Esophagus squamous epithelium (tissue), 5 donors: ENCODE measurements around the gene PBRM1. TPM values are rescaled to one million over a fixed set of nuclear protein-coding genes. Genes with fewer than 3 reads are reported as not detected.

Experiments
- DNase-seq: peaks from one replicate; lab custom pipeline; 2025; lab: John Stamatoyannopoulos, UW
- H3K27ac ChIP-seq, 4 donors: fragments of 200-600 bp; sonication (generic); one replicate each; pipeline ENCODE4 v1.5.1; 2016 to 2019; ENCODE audit warnings: mild to moderate bottlenecking in 1 of 4
- H3K27me3 ChIP-seq, 4 donors: fragments of 200-600 bp; sonication (generic); 1 replicate in 3 of 4; 2 replicates in 1 of 4; pipeline versions ENCODE4 v1.5.1 to v1.6.0; 2017 to 2021; ENCODE audit warnings: antibody characterized with exemption in 1 of 4
- H3K36me3 ChIP-seq, 3 donors: fragments of 200-600 bp; sonication (generic); one replicate each; pipeline ENCODE4 v1.5.1; 2016 to 2019
- H3K4me1 ChIP-seq, 3 donors: fragments of 200-600 bp; sonication (generic); one replicate each; pipeline ENCODE4 v1.5.1; 2017 to 2019
- H3K4me3 ChIP-seq, 4 donors: fragments of 200-600 bp; sonication (generic); 1 replicate in 3 of 4; 2 replicates in 1 of 4; pipeline ENCODE4 v1.5.1; 2016 to 2019; ENCODE audit warnings: mild to moderate bottlenecking in 2 of 4, moderate library complexity in 1 of 4
- H3K9me3 ChIP-seq, 3 donors: fragments of 200-600 bp; sonication (generic); one replicate each; pipeline ENCODE4 v1.5.1; 2016 to 2019
- POLR2A ChIP-seq, 4 donors: fragments of 450-650 bp; IDR thresholded peaks; one replicate each; pipeline ENCODE4 v1.6.1; 2017; ENCODE audit warnings: antibody characterized with exemption in 4 of 4, mild to moderate bottlenecking in 4 of 4, moderate library complexity in 3 of 4
- WGBS, 2 donors: methylation state at CpG; one replicate each; pipeline ENCODE4 v1.1.5; 2018; 5-methylcytosine and 5-hydroxymethylcytosine counted together
- intact Hi-C: fragments of 100-400 bp; cut with DNase I; formaldehyde crosslinking; loops from one replicate; pipeline ENCODE4 v1.15.0; 2022
- total RNA-seq, 4 donors: library from RNA; depleted of rRNA; stranded (reverse); fragments of >200 nt; gene quantifications; one replicate each; pipeline ENCODE4 v1.1.0, GENCODE V29; 2016
- TF ChIP-seq, protein P1 (sequence below), 6 experiments: fragments of 450-650 bp in 4 of 6; fragments of 200-600 bp in 2 of 6; sonication (generic) in 2 of 6; IDR thresholded peaks; one replicate each; pipeline ENCODE4 v1.5.1; 2016 to 2019; ENCODE audit warnings: antibody characterized with exemption in 6 of 6, mild to moderate bottlenecking in 4 of 6, moderate library complexity in 4 of 6
- donor health status: DM: yes; HTN: yes; CAD: no.

Gene PBRM1
- total RNA-seq, 4 donors from 2014 or later, result 34.0 to 76.4 (median 63.7) TPM

DNA sequence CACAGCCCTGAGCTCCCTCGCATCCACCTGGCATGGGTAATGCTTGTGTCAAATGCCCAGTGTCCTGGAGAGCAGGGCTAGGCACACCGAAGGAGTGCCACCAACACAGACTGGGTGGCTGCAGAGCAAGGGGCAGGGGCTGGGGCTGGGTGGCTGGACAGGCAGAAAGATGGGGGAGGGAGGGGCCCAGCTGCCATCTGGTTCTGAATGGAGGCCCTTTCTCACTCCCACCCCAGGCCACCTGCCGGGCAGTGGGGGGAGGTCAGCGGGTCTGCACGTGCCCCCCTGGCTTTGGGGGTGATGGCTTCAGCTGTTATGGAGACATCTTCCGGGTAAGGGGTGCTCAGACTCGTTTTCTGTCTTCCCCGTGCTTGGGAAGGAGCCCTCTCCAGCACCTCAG, 173.6 kb downstream of the PBRM1 start:
- Histone ChIP-seq H3K27me3 (no peaks in the 10 kb centered on the region), H3K4me1 (no peaks in the 10 kb centered on the region), H3K36me3 (no peaks in the 10 kb centered on the region), H3K4me3 (no peak overlapping the region), H3K27ac (no peak overlapping the region), H3K9me3 (no peaks in the 10 kb centered on the region)
- 60% methylated on average over 1 of the region's 8 CpGs; no CpG with 5 or more reads in 1 of the 2 donors for WGBS, 2 donors
- intact Hi-C loops, result no loop called here
- TF ChIP-seq, protein P1, sequence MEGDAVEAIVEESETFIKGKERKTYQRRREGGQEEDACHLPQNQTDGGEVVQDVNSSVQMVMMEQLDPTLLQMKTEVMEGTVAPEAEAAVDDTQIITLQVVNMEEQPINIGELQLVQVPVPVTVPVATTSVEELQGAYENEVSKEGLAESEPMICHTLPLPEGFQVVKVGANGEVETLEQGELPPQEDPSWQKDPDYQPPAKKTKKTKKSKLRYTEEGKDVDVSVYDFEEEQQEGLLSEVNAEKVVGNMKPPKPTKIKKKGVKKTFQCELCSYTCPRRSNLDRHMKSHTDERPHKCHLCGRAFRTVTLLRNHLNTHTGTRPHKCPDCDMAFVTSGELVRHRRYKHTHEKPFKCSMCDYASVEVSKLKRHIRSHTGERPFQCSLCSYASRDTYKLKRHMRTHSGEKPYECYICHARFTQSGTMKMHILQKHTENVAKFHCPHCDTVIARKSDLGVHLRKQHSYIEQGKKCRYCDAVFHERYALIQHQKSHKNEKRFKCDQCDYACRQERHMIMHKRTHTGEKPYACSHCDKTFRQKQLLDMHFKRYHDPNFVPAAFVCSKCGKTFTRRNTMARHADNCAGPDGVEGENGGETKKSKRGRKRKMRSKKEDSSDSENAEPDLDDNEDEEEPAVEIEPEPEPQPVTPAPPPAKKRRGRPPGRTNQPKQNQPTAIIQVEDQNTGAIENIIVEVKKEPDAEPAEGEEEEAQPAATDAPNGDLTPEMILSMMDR (IDR thresholded peaks at IDR 0.05), result no peak
- TF ChIP-seq POLR2A (IDR thresholded peaks at IDR 0.05), result no peak
- DNase-seq, result no peak

DNA sequence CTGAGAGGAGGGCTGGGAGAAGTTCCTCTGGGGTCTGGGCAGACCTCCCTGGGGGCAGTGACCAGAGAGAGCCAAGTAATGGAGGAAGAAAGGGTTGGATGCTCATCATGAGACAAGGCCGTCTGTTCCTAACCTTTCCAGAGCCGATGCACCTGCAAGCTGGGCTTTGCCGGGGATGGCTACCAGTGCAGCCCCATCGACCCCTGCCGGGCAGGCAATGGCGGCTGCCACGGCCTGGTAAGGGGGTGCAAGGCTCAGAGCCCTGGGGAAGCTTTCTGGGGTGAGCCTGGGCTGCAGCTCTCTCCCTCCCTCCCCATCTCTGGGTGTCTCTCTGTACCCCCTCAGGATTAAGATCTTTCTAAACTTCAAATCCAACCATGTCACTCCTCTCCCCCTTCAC, 174.2 kb downstream of the PBRM1 start:
- intact Hi-C loops, result no loop called here
- Histone ChIP-seq H3K27me3 (no peaks in the 10 kb centered on the region), H3K36me3 (no peaks in the 10 kb centered on the region), H3K9me3 (no peaks in the 10 kb centered on the region), H3K4me1 (no peaks in the 10 kb centered on the region), H3K27ac (no peak overlapping the region), H3K4me3 (no peak overlapping the region)
- WGBS, 2 donors, result 86% methylated on average over 5 of the region's 7 CpGs; no CpG with 5 or more reads in 1 of the 2 donors
- TF ChIP-seq, protein P1 (IDR thresholded peaks at IDR 0.05), result no peak
- TF ChIP-seq POLR2A (IDR thresholded peaks at IDR 0.05), result no peak
- no peak for DNase-seq

DNA sequence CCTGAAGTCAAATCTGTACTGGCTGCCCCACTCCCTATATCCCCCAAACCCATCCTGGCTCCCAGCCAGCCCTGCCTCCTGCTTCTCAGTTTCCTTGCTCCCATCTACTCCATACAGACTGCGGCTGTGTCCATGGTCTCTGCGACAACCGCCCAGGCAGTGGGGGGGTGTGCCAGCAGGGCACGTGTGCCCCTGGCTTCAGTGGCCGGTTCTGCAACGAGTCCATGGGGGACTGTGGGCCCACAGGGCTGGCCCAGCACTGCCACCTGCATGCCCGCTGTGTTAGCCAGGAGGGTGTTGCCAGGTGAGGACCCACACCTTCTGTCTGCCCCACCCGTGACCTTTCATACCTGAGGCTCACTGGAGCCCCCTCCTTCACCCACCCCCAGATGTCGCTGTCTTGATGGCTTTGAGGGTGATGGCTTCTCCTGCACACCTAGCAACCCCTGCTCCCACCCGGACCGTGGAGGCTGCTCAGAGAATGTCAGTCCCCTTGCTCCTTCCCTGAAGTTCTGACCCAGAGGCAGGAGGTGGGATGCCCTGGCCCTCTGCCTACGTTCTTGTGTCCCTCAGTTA, 175.9 kb downstream of the PBRM1 start:
- Histone ChIP-seq H3K4me1 (no peaks in the 10 kb centered on the region), H3K9me3 (no peaks in the 10 kb centered on the region), H3K36me3 (no peaks in the 10 kb centered on the region), H3K27me3 (no peaks in the 10 kb centered on the region), H3K4me3 (no peak overlapping the region), H3K27ac (no peak overlapping the region)
- intact Hi-C loops, result no loop called here
- DNase-seq, result no peak
- TF ChIP-seq, protein P1 (IDR thresholded peaks at IDR 0.05), result no peak
- TF ChIP-seq POLR2A (IDR thresholded peaks at IDR 0.05), result no peak
- 34 to 69% methylated on average over 6 to 7 of the region's 12 CpGs for WGBS, 2 donors

DNA sequence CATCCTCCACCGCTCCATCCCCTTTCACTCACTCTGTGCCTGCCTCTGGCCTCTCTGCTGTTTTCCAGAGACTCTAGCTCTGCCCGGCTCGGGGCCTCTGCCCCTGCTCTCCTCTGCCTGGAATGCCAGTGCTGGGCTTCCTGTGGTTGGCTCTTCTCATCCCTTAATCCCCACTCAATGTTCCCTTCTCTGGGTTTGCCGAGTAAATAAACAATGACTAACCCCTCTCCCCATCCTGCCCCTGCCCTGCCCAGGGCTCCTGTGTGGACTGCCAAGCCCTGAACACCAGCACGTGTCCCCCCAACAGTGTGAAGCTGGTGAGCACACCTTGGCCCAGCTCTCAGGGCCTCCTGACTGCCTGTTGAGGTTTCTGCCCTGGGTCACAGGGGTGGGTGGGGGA, 178.4 kb downstream of the PBRM1 start:
- Histone ChIP-seq H3K27ac (no peak overlapping the region), H3K4me1 (no peaks in the 10 kb centered on the region), H3K27me3 (no peaks in the 10 kb centered on the region), H3K36me3 (no peaks in the 10 kb centered on the region), H3K4me3 (no peak overlapping the region), H3K9me3 (no peaks in the 10 kb centered on the region)
- intact Hi-C loops, result no loop called here
- no peak for DNase-seq
- no peak for TF ChIP-seq POLR2A (IDR thresholded peaks at IDR 0.05)
- TF ChIP-seq, protein P1 (IDR thresholded peaks at IDR 0.05), result no peak
- WGBS, 2 donors, result 45 to 59% methylated on average over 5 of the region's 5 CpGs

DNA sequence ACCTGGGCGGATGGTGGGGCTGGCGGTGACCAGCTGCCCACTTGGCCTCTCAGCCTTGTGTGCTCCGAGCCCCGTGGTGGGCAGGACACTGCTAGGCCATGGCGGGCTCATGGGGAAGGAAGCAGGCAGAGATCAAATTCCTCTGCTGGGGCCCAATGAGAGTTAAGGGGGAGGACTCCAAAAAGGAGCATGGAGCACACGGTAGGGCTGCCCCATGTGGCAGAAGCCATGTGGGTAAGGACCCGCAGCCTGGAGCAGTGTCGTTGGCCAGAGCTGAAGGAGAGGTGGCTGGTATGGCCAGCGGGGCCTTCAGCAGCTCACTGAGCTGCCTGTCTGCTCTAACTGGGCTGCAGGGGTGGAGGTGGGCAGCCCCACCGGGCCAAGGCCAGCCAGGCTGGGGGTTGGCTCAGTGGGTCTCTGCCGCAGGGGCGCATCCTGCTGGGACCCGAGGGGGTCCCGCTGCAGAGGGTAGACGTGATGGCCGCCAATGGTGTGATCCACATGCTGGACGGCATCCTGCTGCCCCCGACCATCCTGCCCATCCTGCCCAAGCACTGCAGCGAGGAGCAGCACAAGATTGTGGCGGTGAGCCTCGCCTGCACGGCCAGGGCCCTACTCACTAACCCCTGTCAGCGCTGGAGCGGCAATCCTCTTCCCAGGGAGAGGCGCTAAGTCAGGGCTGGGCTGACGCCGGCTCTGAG, 179.3 kb downstream of the PBRM1 start:
- WGBS, 2 donors, result 76 to 79% methylated on average over 13 to 14 of the region's 27 CpGs
- no peaks in the 10 kb centered on the region for H3K9me3 ChIP-seq
- H3K36me3 ChIP-seq, result no peaks in the 10 kb centered on the region
- TF ChIP-seq POLR2A (IDR thresholded peaks at IDR 0.05), result no peak
- TF ChIP-seq, protein P1 (IDR thresholded peaks at IDR 0.05), result no peak
- no peak for DNase-seq
- H3K27me3 ChIP-seq, result no peaks in the 10 kb centered on the region
- H3K27ac ChIP-seq, result no peak overlapping the region
- intact Hi-C loops, result no loop called here
- H3K4me3 ChIP-seq, result no peak overlapping the region
- H3K4me1 ChIP-seq, result no peaks in the 10 kb centered on the region
